Measurements from ENCODE around the gene ALDH1L1. TPM values are rescaled to one million over a fixed set of nuclear protein-coding genes. Genes with fewer than 3 reads are reported as not detected.
A peak's percentile ranks its signal among the peaks of the same experiment; 100 is the strongest.

The ALDH1L1 gene
- total RNA-seq, 6 donors from 2014 or later: 2.4 to 11.5 (median 4.7) TPM

- Histone ChIP-seq H3K4me1 (no peaks in the 10 kb centered on the region), H3K9me3 (no peaks in the 10 kb centered on the region), H3K27me3 (no peaks in the 10 kb centered on the region), H3K27ac (no peak overlapping the region), H3K4me3 (no peak overlapping the region), H3K36me3 (no peaks in the 10 kb centered on the region)
- TF ChIP-seq EP300 (IDR thresholded peaks at IDR 0.05) (no peak), POLR2AphosphoS5 (IDR thresholded peaks at IDR 0.05) (no peak), POLR2A (IDR thresholded peaks at IDR 0.05) (no peak), CTCF (IDR thresholded peaks at IDR 0.05) (no peak)
- ATAC-seq (ENCODE audit: low FRiP score in 2 of 2) (no peak), DNase-seq (no peak)
- WGBS, 2 donors: 93 to 94% methylated on average over 8 to 9 of the region's 9 CpGs
Observed at GRCh38 chr3:126121074-126121473, 59.3 kb downstream of the ALDH1L1 start.

- 84 to 95% methylated on average over 8 of the region's 8 CpGs for WGBS, 2 donors
- DNase-seq (no peak), ATAC-seq (ENCODE audit: low FRiP score in 2 of 2) (no peak)
- Histone ChIP-seq H3K9me3 (no peaks in the 10 kb centered on the region), H3K27ac (no peak overlapping the region), H3K4me1 (no peaks in the 10 kb centered on the region), H3K36me3 (no peaks in the 10 kb centered on the region), H3K4me3 (no peak overlapping the region), H3K27me3 (no peaks in the 10 kb centered on the region)
- TF ChIP-seq POLR2A (IDR thresholded peaks at IDR 0.05) (no peak), CTCF (IDR thresholded peaks at IDR 0.05) (no peak), EP300 (IDR thresholded peaks at IDR 0.05) (no peak), POLR2AphosphoS5 (IDR thresholded peaks at IDR 0.05) (no peak)
Observed at GRCh38 chr3:126119976-126120375, 60.4 kb downstream of the ALDH1L1 start.

DNA sequence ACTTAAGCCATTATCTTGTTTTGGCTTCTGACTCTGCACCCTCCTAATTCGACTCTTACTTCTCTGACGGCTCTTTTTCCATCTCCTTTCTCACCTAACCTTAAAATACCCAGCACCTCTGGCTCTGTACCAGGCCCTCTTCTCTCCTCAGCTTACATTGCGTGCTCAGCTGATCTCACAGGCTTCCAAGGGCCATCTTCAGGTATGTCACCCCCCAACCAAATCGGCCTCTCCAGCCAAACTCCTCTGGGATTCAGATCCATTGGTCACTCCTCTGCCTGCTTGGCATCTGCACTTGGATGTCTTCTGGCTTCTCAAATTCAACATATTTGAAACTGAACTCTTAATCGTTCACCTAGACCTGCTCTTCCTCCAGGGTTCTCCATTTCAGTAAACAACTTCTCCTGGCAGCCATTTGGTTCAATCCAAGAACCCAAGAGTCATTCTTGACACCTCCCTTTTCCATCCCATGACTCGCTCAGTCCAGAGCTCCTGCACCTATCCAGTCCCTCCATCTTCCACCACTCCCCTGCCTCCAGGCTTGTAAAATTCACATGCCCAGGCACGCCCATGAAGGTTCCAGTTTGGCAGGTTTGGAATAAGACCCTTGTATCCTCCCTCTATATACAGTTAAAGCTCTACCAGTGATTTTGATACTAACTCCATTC, 61.2 kb downstream of the ALDH1L1 start:
- TF ChIP-seq EP300 (IDR thresholded peaks at IDR 0.05) (no peak), POLR2AphosphoS5 (IDR thresholded peaks at IDR 0.05) (no peak), CTCF (IDR thresholded peaks at IDR 0.05) (no peak), POLR2A (IDR thresholded peaks at IDR 0.05) (no peak)
- WGBS, 2 donors: 83 to 84% methylated on average over 7 of the region's 7 CpGs
- DNase-seq (no peak), ATAC-seq (ENCODE audit: low FRiP score in 2 of 2) (no peak)
- no peaks in the 10 kb centered on the region for H3K9me3 ChIP-seq
- no peaks in the 10 kb centered on the region for H3K4me1 ChIP-seq
- no peak overlapping the region for H3K27ac ChIP-seq
- H3K36me3 ChIP-seq: no peaks in the 10 kb centered on the region
- no peak overlapping the region for H3K4me3 ChIP-seq
- no peaks in the 10 kb centered on the region for H3K27me3 ChIP-seq

- H3K27ac ChIP-seq: no peak overlapping the region
- TF ChIP-seq EP300 (IDR thresholded peaks at IDR 0.05) (no peak), POLR2A (IDR thresholded peaks at IDR 0.05) (no peak), POLR2AphosphoS5 (IDR thresholded peaks at IDR 0.05) (no peak), CTCF (IDR thresholded peaks at IDR 0.05) (no peak)
- ATAC-seq (ENCODE audit: low FRiP score in 2 of 2): no peak
- H3K4me1 ChIP-seq: no peaks in the 10 kb centered on the region
- no peaks in the 10 kb centered on the region for H3K36me3 ChIP-seq
- H3K4me3 ChIP-seq: no peak overlapping the region
- 78 to 81% methylated on average over 8 to 11 of the region's 11 CpGs for WGBS, 2 donors
- DNase-seq: peak; percentile 19 to 36
- no peaks in the 10 kb centered on the region for H3K9me3 ChIP-seq
- no peaks in the 10 kb centered on the region for H3K27me3 ChIP-seq
Observed at GRCh38 chr3:126118591-126118990, 61.8 kb downstream of the ALDH1L1 start.

- no peaks in the 10 kb centered on the region for H3K9me3 ChIP-seq
- H3K27me3 ChIP-seq: no peaks in the 10 kb centered on the region
- no peak overlapping the region for H3K4me3 ChIP-seq
- DNase-seq (peak; percentile 16 to 38), ATAC-seq (ENCODE audit: low FRiP score in 2 of 2) (no peak)
- 73 to 76% methylated on average over 4 to 9 of the region's 9 CpGs for WGBS, 2 donors
- TF ChIP-seq POLR2AphosphoS5 (IDR thresholded peaks at IDR 0.05) (no peak), CTCF (IDR thresholded peaks at IDR 0.05) (no peak), POLR2A (IDR thresholded peaks at IDR 0.05) (no peak), EP300 (IDR thresholded peaks at IDR 0.05) (no peak)
- H3K36me3 ChIP-seq: no peaks in the 10 kb centered on the region
- no peaks in the 10 kb centered on the region for H3K4me1 ChIP-seq
- H3K27ac ChIP-seq: no peak overlapping the region
Observed at GRCh38 chr3:126117786-126118185, 62.6 kb downstream of the ALDH1L1 start.
